Omental fat pad (tissue), 4 donors: Measurements from ENCODE around the gene FAAP100. TPM values are rescaled to one million over a fixed set of nuclear protein-coding genes. Genes with fewer than 3 reads are reported as not detected.
A peak's percentile ranks its signal among the peaks of the same experiment; 100 is the strongest.

Source experiments
- ATAC-seq: fragments of 150-250 bp; one replicate; pipeline ENCODE4 v1.9.1; 2016; ENCODE audit warnings: mild to moderate bottlenecking, moderate library complexity; ENCODE audit not compliant: low FRiP score
- DNase-seq: peaks from one replicate; pipeline ENCODE4 v3.0.0-alpha.2; 2019; ENCODE audit warnings: low spot score
- CTCF ChIP-seq, 3 donors: fragments of 450-650 bp; IDR thresholded peaks; one replicate each; pipeline ENCODE4 v1.5.1; 2016 to 2017; ENCODE audit warnings: antibody characterized with exemption in 3 of 3, mild to moderate bottlenecking in 3 of 3, moderate library complexity in 2 of 3
- total RNA-seq, 4 donors: library from RNA; depleted of rRNA; stranded (reverse); fragments of >200 nt; gene quantifications; one replicate each; pipeline ENCODE4 v1.1.0, GENCODE V29; 2016

FAAP100 gene
- total RNA-seq, 4 donors from 2014 or later: 13.9 to 28.0 (median 22.8) TPM

GRCh38 chr17:81528651-81529436 lies 23.3 kb downstream of the FAAP100 start:
- DNase-seq (no peak), ATAC-seq (peak; percentile 19)
- no peak for TF ChIP-seq CTCF (IDR thresholded peaks at IDR 0.05)

GRCh38 chr17:81528384-81528650 lies 23.8 kb downstream of the FAAP100 start:
- no peak for TF ChIP-seq CTCF (IDR thresholded peaks at IDR 0.05)
- DNase-seq (no peak), ATAC-seq (no peak)

GRCh38 chr17:81527591-81528383 lies 24.4 kb downstream of the FAAP100 start, which contains the start of gene FSCN2:
FSCN2 (plus strand) TSS chr17:81528377; CDS start chr17:81528532, 155 bp downstream.
- no peak for TF ChIP-seq CTCF (IDR thresholded peaks at IDR 0.05)
- DNase-seq (no peak), ATAC-seq (no peak)

GRCh38 chr17:81526662-81527571 lies 25.2 kb downstream of the FAAP100 start:
- ATAC-seq (no peak), DNase-seq (no peak)
- no peak for TF ChIP-seq CTCF (IDR thresholded peaks at IDR 0.05)

- ATAC-seq (no peak), DNase-seq (no peak)
- no peak for TF ChIP-seq CTCF (IDR thresholded peaks at IDR 0.05)
Observed at GRCh38 chr17:81524865-81525159, 27.3 kb downstream of the FAAP100 start.

GRCh38 chr17:81524039-81524864 lies 27.9 kb downstream of the FAAP100 start:
- no peak for ATAC-seq
- TF ChIP-seq CTCF (IDR thresholded peaks at IDR 0.05): no peak
- no peak for DNase-seq
